HepG2 (cell line): ENCODE results near the gene UTP4. TPM values are rescaled to one million over a fixed set of nuclear protein-coding genes. Genes with fewer than 3 reads are reported as not detected.
A peak's percentile ranks its signal among the peaks of the same experiment; 100 is the strongest.

Source experiments
- ATAC-seq: fragments of 200-7000 bp; cut with Tn5 transposase; 3 replicates; pipeline ENCODE4 v1.9.1; 2020; ENCODE audit warnings: mild to moderate bottlenecking, moderate library complexity
- BruUV-seq: library from RNA; stranded (reverse); fragments of 400-500 nt; replicated peaks from 2 replicates; lab custom pipeline; 2021; lab: Mats Ljungman, UMichigan
- CTCF ChIA-PET: fragments of 300-600 bp; formaldehyde crosslinking; extraction: SDS; loops from one replicate; lab custom pipeline; 2021; ENCODE audit warnings: low total read pairs, inconsistent platforms, low intra/inter-chr PET ratio; lab: Yijun Ruan, JAX
- POLR2A ChIA-PET: fragments of 350-600 bp; sonication (Branson Sonifier 250); formaldehyde crosslinking; loops from one replicate; lab custom pipeline; 2020; ENCODE audit warnings: antibody characterized with exemption, inconsistent platforms; lab: Yijun Ruan, JAX
- DNase-seq: peaks from one replicate; pipeline ENCODE4 v3.0.0-alpha.2; 2015; ENCODE audit warnings: low spot score
- FAIRE-seq: peaks from 3 replicates; lab custom pipeline; 2011; peaks lifted over from hg19 to GRCh38; lab: Jason Lieb, UNC
- H2AFZ ChIP-seq: one replicate; pipeline ENCODE4 v1.6.1; 2011; ENCODE audit warnings: low read length, inconsistent platforms
- H3K27ac ChIP-seq: fragments of 300-600 bp; 3 replicates; pipeline ENCODE4 v1.8.0; 2011; ENCODE audit warnings: mixed run types, mild to moderate bottlenecking, mixed read lengths, low read length, inconsistent platforms; ENCODE audit not compliant: insufficient read depth; ENCODE audit errors: extremely low read length
- H3K27me3 ChIP-seq, 2 experiments: fragments of 200-600 bp in 1 of 2; 2 replicates in 1 of 2; 3 replicates in 1 of 2; pipeline versions ENCODE4 v1.6.0 to v1.8.0; 2011; ENCODE audit warnings: low read length in 2 of 2, mild to moderate bottlenecking in 2 of 2, moderate library complexity in 2 of 2, inconsistent platforms in 1 of 2; ENCODE audit not compliant: insufficient read depth in 2 of 2, control insufficient read depth in 1 of 2
- H3K36me3 ChIP-seq, 2 experiments: fragments of 200-600 bp in 1 of 2; replicated peaks in 1 of 2; 2 replicates in 1 of 2; 3 replicates in 1 of 2; pipeline versions ENCODE4 v1.5.1 to v1.8.0; 2011; ENCODE audit warnings: low read length in 2 of 2, inconsistent platforms in 1 of 2; ENCODE audit not compliant: insufficient read depth in 2 of 2, control insufficient read depth in 1 of 2
- H3K4me1 ChIP-seq: 2 replicates; pipeline ENCODE4 v1.5.1; 2012; ENCODE audit warnings: low read length, inconsistent platforms; ENCODE audit not compliant: insufficient read depth
- H3K4me2 ChIP-seq: 2 replicates; pipeline ENCODE4 v1.6.0; 2011; ENCODE audit warnings: low read depth, low read length, inconsistent platforms
- H3K4me3 ChIP-seq, 3 experiments: fragments of 200-600 bp in 1 of 3; sonication (generic), shearing (Covaris generic) in 1 of 3; replicated peaks in 1 of 3; 2 replicates each; pipeline ENCODE4 v1.5.1; 2011 to 2016; ENCODE audit warnings: low read length in 3 of 3, inconsistent platforms in 2 of 3, low read depth in 2 of 3, mild to moderate bottlenecking in 2 of 3, control low read depth in 1 of 3, mixed read lengths in 1 of 3; ENCODE audit not compliant: insufficient read depth in 1 of 3
- H3K79me2 ChIP-seq: one replicate; pipeline ENCODE4 v1.6.1; 2011; ENCODE audit warnings: low read length, inconsistent platforms; ENCODE audit not compliant: insufficient read depth
- H3K9ac ChIP-seq: 2 replicates; pipeline ENCODE4 v1.6.0; 2011; ENCODE audit warnings: mild to moderate bottlenecking, low read depth, low read length, inconsistent platforms; ENCODE audit not compliant: insufficient read depth
- H3K9me3 ChIP-seq: 2 replicates; pipeline ENCODE4 v1.5.1; 2012; ENCODE audit warnings: mild to moderate bottlenecking, low read length
- H4K20me1 ChIP-seq: 2 replicates; pipeline ENCODE4 v1.6.0; 2011; ENCODE audit warnings: inconsistent platforms, mild to moderate bottlenecking, low read length, moderate library complexity; ENCODE audit not compliant: insufficient read depth
- ARNT2 ChIP-seq: sonication (generic); formaldehyde crosslinking; IDR thresholded peaks from 2 replicates; pipeline ENCODE4 v1.8.0; 2022; ENCODE audit warnings: mild to moderate bottlenecking, low read depth, missing genetic modification reagents, moderate library complexity
- NFRKB ChIP-seq: fragments of 450-650 bp; IDR thresholded peaks from 2 replicates; pipeline ENCODE4 v1.6.1; 2017
- POLR2G ChIP-seq: fragments of 200-400 bp; formaldehyde crosslinking; IDR thresholded peaks from 2 replicates; pipeline ENCODE4 v1.6.1; 2018; ENCODE audit warnings: mild to moderate bottlenecking, low read depth, low read length, moderate library complexity
- SNRNP70 ChIP-seq: fragments of 200-400 bp; formaldehyde crosslinking; IDR thresholded peaks from 2 replicates; pipeline ENCODE4 v1.6.1; 2017; ENCODE audit warnings: mild to moderate bottlenecking, low read depth, low read length, moderate library complexity
- ZBTB38 ChIP-seq: sonication (generic); formaldehyde crosslinking; IDR thresholded peaks from 2 replicates; pipeline ENCODE4 v1.5.1; 2020; ENCODE audit warnings: mild to moderate bottlenecking, missing genetic modification reagents
- ZNF225 ChIP-seq: sonication (generic); formaldehyde crosslinking; IDR thresholded peaks from 2 replicates; pipeline ENCODE4 v1.4.0; 2020; ENCODE audit warnings: mild to moderate bottlenecking, missing genetic modification reagents
- ZNF572 ChIP-seq: sonication (generic); formaldehyde crosslinking; IDR thresholded peaks from 2 replicates; pipeline ENCODE4 v1.5.1; 2020; ENCODE audit warnings: mild to moderate bottlenecking, missing genetic modification reagents
- ZNF883 ChIP-seq: sonication (generic); formaldehyde crosslinking; IDR thresholded peaks from 2 replicates; pipeline ENCODE4 v1.5.1; 2020; ENCODE audit warnings: mild to moderate bottlenecking, missing genetic modification reagents; ENCODE audit errors: not compliant biosample characterization
- WGBS: methylation state at CpG from one replicate; pipeline ENCODE4 v1.1.6; 2017; ENCODE audit warnings: low lambda C conversion rate; 5-methylcytosine and 5-hydroxymethylcytosine counted together
- in situ Hi-C: cut with HindIII; loops from 2 replicates; pipeline ENCODE4 v1.10.0; 2017; ENCODE audit warnings: low pct_unique_long_range_greater_than_20kb; ENCODE audit not compliant: extremely low pct_ligation_motif_present
- intact Hi-C: fragments of 100-400 bp; cut with micrococcal nuclease; formaldehyde crosslinking; loops from one replicate; pipeline ENCODE4 v1.10.0; 2022; ENCODE audit not compliant: unreplicated experiment
- polyA plus RNA-seq, 8 experiments: library from polyadenylated mRNA; depleted of rRNA in 3 of 8; stranded (reverse) in 7 of 8; unstranded in 1 of 8; fragments of >200 nt; fragmentation: Illumina TruSeq in 4 of 8; extraction: Trizol in 4 of 8; gene quantifications; 2 replicates each; pipeline versions ENCODE4 v1.2.1 to v1.2.3, GENCODE V29; 2011 to 2016; ENCODE audit warnings: low read depth in 4 of 8, missing spikeins in 1 of 8, mixed read lengths in 1 of 8; ENCODE audit not compliant: insufficient read depth in 1 of 8
- total RNA-seq, 5 experiments: library from RNA; depleted of rRNA; stranded (reverse); fragments of >200 nt; fragmentation: Illumina TruSeq; extraction: Trizol; gene quantifications; 2 replicates each; pipeline ENCODE4 v1.2.3, GENCODE V29; 2016; ENCODE audit warnings: low read depth in 1 of 5
- TF ChIP-seq, protein P1 (sequence below): sonication (generic); formaldehyde crosslinking; IDR thresholded peaks from 2 replicates; pipeline ENCODE4 v1.4.0; 2020; ENCODE audit warnings: missing genetic modification reagents, borderline replicate concordance

The UTP4 gene
- total and polyA plus RNA-seq, 2 of the 13 experiments (the other 11 are each of a cell fraction or from before 2014, with no cell fraction given): 30.0 to 85.8 TPM

DNA sequence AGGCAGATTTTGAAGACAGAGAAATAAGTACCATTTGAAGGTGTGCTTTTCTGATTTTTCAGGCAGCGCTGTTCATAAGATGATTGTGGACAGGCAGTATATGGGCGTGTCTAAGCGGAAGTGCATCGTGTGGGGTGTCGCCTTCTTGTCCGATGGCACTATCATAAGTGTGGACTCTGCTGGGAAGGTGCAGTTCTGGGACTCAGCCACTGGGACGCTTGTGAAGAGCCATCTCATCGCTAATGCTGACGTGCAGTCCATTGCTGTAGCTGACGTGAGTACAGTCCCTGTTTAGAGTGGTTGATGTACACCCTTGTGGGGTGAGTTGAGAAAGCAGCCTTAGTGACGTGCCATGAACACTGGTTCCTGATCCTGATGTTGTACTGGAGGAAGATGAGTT is 10.7 kb downstream of the UTP4 start:
- TF ChIP-seq, protein P1, sequence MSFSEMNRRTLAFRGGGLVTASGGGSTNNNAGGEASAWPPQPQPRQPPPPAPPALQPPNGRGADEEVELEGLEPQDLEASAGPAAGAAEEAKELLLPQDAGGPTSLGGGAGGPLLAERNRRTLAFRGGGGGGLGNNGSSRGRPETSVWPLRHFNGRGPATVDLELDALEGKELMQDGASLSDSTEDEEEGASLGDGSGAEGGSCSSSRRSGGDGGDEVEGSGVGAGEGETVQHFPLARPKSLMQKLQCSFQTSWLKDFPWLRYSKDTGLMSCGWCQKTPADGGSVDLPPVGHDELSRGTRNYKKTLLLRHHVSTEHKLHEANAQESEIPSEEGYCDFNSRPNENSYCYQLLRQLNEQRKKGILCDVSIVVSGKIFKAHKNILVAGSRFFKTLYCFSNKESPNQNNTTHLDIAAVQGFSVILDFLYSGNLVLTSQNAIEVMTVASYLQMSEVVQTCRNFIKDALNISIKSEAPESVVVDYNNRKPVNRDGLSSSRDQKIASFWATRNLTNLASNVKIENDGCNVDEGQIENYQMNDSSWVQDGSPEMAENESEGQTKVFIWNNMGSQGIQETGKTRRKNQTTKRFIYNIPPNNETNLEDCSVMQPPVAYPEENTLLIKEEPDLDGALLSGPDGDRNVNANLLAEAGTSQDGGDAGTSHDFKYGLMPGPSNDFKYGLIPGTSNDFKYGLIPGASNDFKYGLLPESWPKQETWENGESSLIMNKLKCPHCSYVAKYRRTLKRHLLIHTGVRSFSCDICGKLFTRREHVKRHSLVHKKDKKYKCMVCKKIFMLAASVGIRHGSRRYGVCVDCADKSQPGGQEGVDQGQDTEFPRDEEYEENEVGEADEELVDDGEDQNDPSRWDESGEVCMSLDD (CRISPR knock-in tag): no peak
- no peak for TF ChIP-seq ZNF225 (CRISPR knock-in tag)
- no peak for TF ChIP-seq ZNF883
- 0 out of 2 replicates have a peak, but pooled peaks have one; percentile 16 for TF ChIP-seq ZBTB38 (CRISPR knock-in tag)
- TF ChIP-seq NFRKB: no peak
- TF ChIP-seq ARNT2 (CRISPR knock-in tag): no peak
- TF ChIP-seq SNRNP70: no peak
- no peak for TF ChIP-seq ZNF572 (CRISPR knock-in tag)
- TF ChIP-seq POLR2G: no peak
- ChIA-PET CTCF (no interaction called here), POLR2A (no interaction called here)
- no peaks in the 10 kb centered on the region; the same call in 1 of the 2 replicates for H4K20me1 ChIP-seq
- FAIRE-seq (peak; percentile 28), ATAC-seq (peak; percentile 96), DNase-seq (peak; percentile 30)
- H2AFZ ChIP-seq: no peak overlapping the region
- no peak overlapping the region for H3K4me3 ChIP-seq
- no peak overlapping the region for H3K4me2 ChIP-seq
- no peaks in the 10 kb centered on the region for H3K27me3 ChIP-seq
- peaks cover 42 to 82% of the 10 kb centered on the region in 2 experiments for H3K36me3 ChIP-seq
- no peaks in the 10 kb centered on the region for H3K9me3 ChIP-seq
- no TSS peak for BruUV-seq
- no peaks in the 10 kb centered on the region for H3K4me1 ChIP-seq
- intact Hi-C loops (no loop called here), in situ Hi-C loops (no loop called here)
- WGBS: 91% methylated on average over 11 of the region's 11 CpGs
- no peak overlapping the region for H3K27ac ChIP-seq
- peaks cover 7% of the 10 kb centered on the region for H3K79me2 ChIP-seq
- no peak overlapping the region for H3K9ac ChIP-seq
